PC-3 (cell line): ENCODE measurements around the gene EIF6. TPM values are rescaled to one million over a fixed set of nuclear protein-coding genes. Genes with fewer than 3 reads are reported as not detected.

Experiments used
- ATAC-seq: fragments of 200-7000 bp; cut with Tn5 transposase; 2 replicates; pipeline ENCODE4 v1.9.1; 2020; ENCODE audit warnings: mild to moderate bottlenecking, moderate library complexity
- BruUV-seq: library from RNA; stranded (reverse); fragments of 400-500 nt; replicated peaks from 2 replicates; lab custom pipeline; 2021; lab: Mats Ljungman, UMichigan
- CTCF ChIA-PET: fragments of 300-600 bp; sonication (Branson Sonifier 250); formaldehyde crosslinking; loops from one replicate; lab custom pipeline; 2022; ENCODE audit warnings: antibody characterized with exemption; lab: Charles Lee
- POLR2A ChIA-PET: fragments of 300-600 bp; sonication (Branson Sonifier 250); formaldehyde crosslinking; loops from one replicate; lab custom pipeline; 2022; ENCODE audit warnings: antibody characterized with exemption; ENCODE audit not compliant: unreplicated experiment; lab: Charles Lee
- DNase-seq: peaks from one replicate; pipeline ENCODE4 v3.0.0-alpha.2; 2015
- H2AFZ ChIP-seq: fragments of 300-600 bp; sonication (generic); 2 replicates; pipeline ENCODE4 v1.6.0; 2016; ENCODE audit warnings: antibody characterized with exemption, low read length
- H3F3A ChIP-seq: fragments of 300-600 bp; sonication (generic); one replicate; pipeline ENCODE4 v1.6.0; 2017; ENCODE audit warnings: antibody characterized with exemption, low read length, control low read depth, mild to moderate bottlenecking; ENCODE audit not compliant: unreplicated experiment
- H3K27ac ChIP-seq: fragments of 300-600 bp; sonication (generic); 2 replicates; pipeline ENCODE4 v1.5.1; 2016; ENCODE audit warnings: mild to moderate bottlenecking, low read length
- H3K27me3 ChIP-seq: fragments of 300-600 bp; sonication (generic); 2 replicates; pipeline ENCODE4 v1.6.1; 2016; ENCODE audit warnings: low read length, mixed read lengths
- H3K36me3 ChIP-seq: fragments of 300-600 bp; sonication (generic); 2 replicates; pipeline ENCODE4 v1.6.1; 2016; ENCODE audit warnings: low read depth, mixed run types, low read length, mixed read lengths
- H3K4me1 ChIP-seq: fragments of 300-600 bp; sonication (generic); 2 replicates; pipeline ENCODE4 v1.5.1; 2016; ENCODE audit warnings: low read length; ENCODE audit not compliant: insufficient read depth
- H3K4me2 ChIP-seq: fragments of 300-600 bp; sonication (generic); 2 replicates; pipeline ENCODE4 v1.6.0; 2016; ENCODE audit warnings: low read length
- H3K4me3 ChIP-seq: fragments of 300-600 bp; sonication (generic); 2 replicates; pipeline ENCODE4 v1.5.1; 2016; ENCODE audit warnings: mild to moderate bottlenecking, low read length, mixed read lengths
- H3K79me2 ChIP-seq: fragments of 300-600 bp; sonication (generic); 2 replicates; pipeline ENCODE4 v1.6.1; 2017; ENCODE audit warnings: low read length, mixed read lengths
- H3K9ac ChIP-seq: fragments of 300-600 bp; sonication (generic); 2 replicates; pipeline ENCODE4 v1.6.0; 2016; ENCODE audit warnings: mild to moderate bottlenecking, low read length
- H3K9me2 ChIP-seq: fragments of 300-600 bp; sonication (generic); replicated peaks from 2 replicates; pipeline ENCODE4 v1.6.1; 2016; ENCODE audit warnings: mixed run types, low read length, mixed read lengths
- H3K9me3 ChIP-seq: fragments of 300-600 bp; sonication (generic); 2 replicates; pipeline ENCODE4 v1.6.1; 2016; ENCODE audit warnings: low read length, mixed read lengths
- H4K20me1 ChIP-seq: fragments of 300-600 bp; sonication (generic); 2 replicates; pipeline ENCODE4 v1.6.1; 2016; ENCODE audit warnings: low read length, mixed read lengths
- CTCF ChIP-seq: fragments of 300-600 bp; sonication (generic); conservative IDR thresholded peaks from 2 replicates; pipeline ENCODE4 v1.5.1; 2017; ENCODE audit warnings: antibody characterized with exemption, low read depth, mild to moderate bottlenecking, low read length
- EZH2 ChIP-seq: fragments of 300-600 bp; sonication (generic); IDR thresholded peaks from one replicate; pipeline ENCODE4 v1.6.1; 2017; ENCODE audit warnings: antibody characterized with exemption, mild to moderate bottlenecking, low read length; ENCODE audit not compliant: unreplicated experiment
- EZH2phosphoT487 ChIP-seq: fragments of 300-600 bp; sonication (generic); IDR thresholded peaks from 2 replicates; pipeline ENCODE4 v1.6.1; 2018; ENCODE audit warnings: mild to moderate bottlenecking, antibody characterized with exemption, low read length, borderline replicate concordance
- intact Hi-C: fragments of 100-400 bp; cut with micrococcal nuclease; formaldehyde crosslinking; loops from 2 replicates; pipeline ENCODE4 v1.9.0; 2023
- total RNA-seq: library from RNA; depleted of rRNA; stranded (reverse); fragments of >200 nt; gene quantifications from 2 replicates; pipeline ENCODE4 v1.2.3, GENCODE V29; 2014

Gene EIF6
- total RNA-seq, 1 experiment from 2014 or later = 292 TPM

GRCh38 chr20:35326740-35327073 lies 42.1 kb upstream of the EIF6 start:
- Histone ChIP-seq H3K79me2 (no peaks in the 10 kb centered on the region), H3K9me2 (no peaks in the 10 kb centered on the region), H3K9me3 (no peaks in the 10 kb centered on the region), H3K4me1 (peaks cover 26% of the 10 kb centered on the region), H3K4me2 (no peak overlapping the region), H3K9ac (no peak overlapping the region), H4K20me1 (no peaks in the 10 kb centered on the region), H3K36me3 (no peaks in the 10 kb centered on the region), H3K27ac (peak overlapping the region; percentile 20; the same call in 1 of the 2 replicates), H3K27me3 (no peaks in the 10 kb centered on the region), H3F3A (no peaks in the 10 kb centered on the region), H2AFZ (no peak overlapping the region), H3K4me3 (no peak overlapping the region)
- TF ChIP-seq CTCF = no peak
- TF ChIP-seq EZH2 = no peak
- no peak for TF ChIP-seq EZH2phosphoT487
- ChIA-PET CTCF (no interaction called here), POLR2A (interaction anchor here (0.6 kb wide), 1 partner anchor 8 kb away, joined by 4 read pairs; no protein-coding TSS in a partner anchor)
- no TSS peak for BruUV-seq
- ATAC-seq (no peak), DNase-seq (no peak)
- intact Hi-C loops = no loop called here

DNA sequence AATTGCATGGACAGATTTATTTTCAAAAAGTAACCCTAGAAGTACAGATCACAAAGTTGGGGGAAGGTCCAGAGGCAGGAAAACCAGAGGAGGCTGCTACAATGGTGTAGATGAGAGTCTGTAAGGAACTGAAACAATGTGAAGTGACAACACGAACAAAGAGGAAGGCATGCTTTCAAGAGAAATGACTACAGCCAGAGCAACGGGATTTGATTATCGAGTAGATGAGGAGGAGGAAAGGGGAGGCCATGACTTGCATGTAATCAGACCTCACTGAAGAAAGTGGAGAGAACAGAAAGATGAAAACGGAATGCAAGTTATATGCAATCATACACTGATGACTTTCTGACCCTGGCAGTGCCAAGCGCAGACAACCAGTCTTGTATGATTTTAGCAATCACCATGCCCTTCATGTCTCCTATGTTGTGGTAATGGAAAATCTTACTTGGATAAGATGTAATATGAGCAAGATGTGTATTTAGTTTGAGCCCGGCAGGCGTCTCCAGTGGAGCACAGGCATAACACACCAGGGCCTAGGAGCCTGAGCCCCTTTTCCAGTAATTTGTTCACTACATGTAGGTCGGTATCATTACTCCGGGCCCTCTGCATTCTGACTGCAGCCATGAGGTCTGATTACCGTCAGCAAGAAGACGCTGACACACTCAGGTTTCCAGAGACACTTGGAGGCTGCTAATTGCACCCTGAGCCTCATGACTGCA lies 41.6 kb upstream of the EIF6 start:
- no peaks in the 10 kb centered on the region for H3F3A ChIP-seq
- TF ChIP-seq EZH2 (no peak), CTCF (no peak), EZH2phosphoT487 (no peak)
- POLR2A ChIA-PET = interaction anchor here (0.6 kb wide), 1 partner anchor 69 kb away, joined by 3 read pairs; no protein-coding TSS in a partner anchor
- H3K4me2 ChIP-seq = no peak overlapping the region
- CTCF ChIA-PET = no interaction called here
- no peaks in the 10 kb centered on the region for H3K79me2 ChIP-seq
- no peaks in the 10 kb centered on the region for H3K27me3 ChIP-seq
- H4K20me1 ChIP-seq = no peaks in the 10 kb centered on the region
- DNase-seq (no peak), ATAC-seq (no peak)
- no peak overlapping the region for H2AFZ ChIP-seq
- BruUV-seq = no TSS peak
- intact Hi-C loops = no loop called here
- no peak overlapping the region for H3K9ac ChIP-seq
- no peak overlapping the region for H3K27ac ChIP-seq
- peaks cover 26% of the 10 kb centered on the region for H3K4me1 ChIP-seq
- no peaks in the 10 kb centered on the region for H3K9me3 ChIP-seq
- H3K9me2 ChIP-seq = no peaks in the 10 kb centered on the region
- no peaks in the 10 kb centered on the region for H3K36me3 ChIP-seq
- H3K4me3 ChIP-seq = no peak overlapping the region

DNA sequence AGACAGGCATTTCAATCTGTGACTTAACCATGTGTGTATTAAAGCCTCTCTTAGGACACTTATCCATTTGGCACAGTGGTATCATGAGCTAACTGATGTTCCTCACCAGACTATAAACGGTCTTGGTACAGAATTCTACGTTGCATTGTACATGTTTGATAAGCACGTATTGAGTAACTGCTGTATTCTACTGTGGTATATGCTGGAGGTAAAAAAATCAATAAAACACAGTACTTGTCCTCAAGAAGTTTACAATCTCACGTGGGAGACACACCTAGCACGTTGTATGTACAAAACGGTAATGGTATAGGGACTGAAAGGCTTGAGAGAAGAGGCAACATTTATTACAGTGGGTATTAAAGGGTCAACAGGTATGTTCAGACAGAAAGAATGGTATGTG lies 40.8 kb upstream of the EIF6 start:
- Histone ChIP-seq H3K9ac (no peak overlapping the region), H3K4me3 (no peak overlapping the region), H3F3A (no peaks in the 10 kb centered on the region), H3K27me3 (no peaks in the 10 kb centered on the region), H3K36me3 (no peaks in the 10 kb centered on the region), H3K4me2 (no peak overlapping the region), H4K20me1 (no peaks in the 10 kb centered on the region), H3K27ac (no peak overlapping the region), H2AFZ (no peak overlapping the region), H3K9me2 (no peaks in the 10 kb centered on the region), H3K9me3 (no peaks in the 10 kb centered on the region), H3K79me2 (no peaks in the 10 kb centered on the region), H3K4me1 (peaks cover 34% of the 10 kb centered on the region)
- no peak for TF ChIP-seq CTCF
- TF ChIP-seq EZH2phosphoT487 = no peak
- no peak for TF ChIP-seq EZH2
- POLR2A ChIA-PET = no interaction called here
- BruUV-seq = no TSS peak
- ATAC-seq (no peak), DNase-seq (no peak)
- intact Hi-C loops = no loop called here
- CTCF ChIA-PET = interaction anchor here (0.6 kb wide), 1 partner anchor 122 kb away, joined by 4 read pairs; no protein-coding TSS in a partner anchor
